GM12872 (cell line): ENCODE results near the gene GREB1L.

ENCODE experiments used
- CTCF ChIP-seq: IDR thresholded peaks from 3 replicates; pipeline ENCODE4 v1.5.1; 2011; ENCODE audit warnings: low read depth, mild to moderate bottlenecking, low read length, moderate library complexity; ENCODE audit not compliant: insufficient read depth

GREB1L gene

GRCh38 chr18:21210278-21210677 lies 31.8 kb upstream of the GREB1L start:
- TF ChIP-seq CTCF = no peak

- TF ChIP-seq CTCF = no peak
These were observed 31.2 kb upstream of the GREB1L start for GRCh38 chr18:21210784-21211183.

GRCh38 chr18:21215490-21215889 lies 26.5 kb upstream of the GREB1L start:
- no peak for TF ChIP-seq CTCF

- TF ChIP-seq CTCF = no peak
These were observed 23.2 kb upstream of the GREB1L start for GRCh38 chr18:21218862-21219261.

GRCh38 chr18:21230436-21230835 lies 11.6 kb upstream of the GREB1L start:
- TF ChIP-seq CTCF = no peak

GRCh38 chr18:21241301-21242048 lies 557 bp upstream of the GREB1L start:
- no peak for TF ChIP-seq CTCF

GRCh38 chr18:21242780-21243401 lies 859 bp downstream of the GREB1L start:
- no peak for TF ChIP-seq CTCF
